Keratinocyte (primary cell): ENCODE results near the gene GNB3. TPM values are rescaled to one million over a fixed set of nuclear protein-coding genes. Genes with fewer than 3 reads are reported as not detected.

Source experiments
- DNase-seq: peaks from one replicate; pipeline ENCODE4 v3.0.0-alpha.2; 2011; ENCODE audit warnings: low read depth, missing footprints, low spot score
- FAIRE-seq: peaks from 2 replicates; lab custom pipeline; 2011; peaks lifted over from hg19 to GRCh38; lab: Jason Lieb, UNC
- H2AFZ ChIP-seq: 2 replicates; pipeline ENCODE4 v1.6.0; 2012; ENCODE audit warnings: low read length, control low read depth, inconsistent platforms; ENCODE audit not compliant: control insufficient read depth
- H3K27ac ChIP-seq: 2 replicates; pipeline ENCODE4 v1.5.1; 2011; ENCODE audit warnings: low read length; ENCODE audit not compliant: control insufficient read depth, insufficient read depth
- H3K27me3 ChIP-seq: 3 replicates; pipeline ENCODE4 v1.6.0; 2011; ENCODE audit warnings: low read length; ENCODE audit not compliant: control insufficient read depth, insufficient read depth; ENCODE audit errors: extremely low read depth
- H3K36me3 ChIP-seq, 2 experiments: 2 replicates in 1 of 2; 3 replicates in 1 of 2; pipeline ENCODE4 v1.5.1; 2011; ENCODE audit warnings: low read length in 2 of 2, mild to moderate bottlenecking in 1 of 2; ENCODE audit not compliant: control insufficient read depth in 2 of 2, insufficient read depth in 2 of 2; ENCODE audit errors: extremely low read depth in 1 of 2
- H3K4me1 ChIP-seq: 3 replicates; pipeline ENCODE4 v1.5.1; 2011; ENCODE audit warnings: low read length; ENCODE audit not compliant: control insufficient read depth, insufficient read depth; ENCODE audit errors: extremely low read depth
- H3K4me2 ChIP-seq: 3 replicates; pipeline ENCODE4 v1.6.0; 2011; ENCODE audit warnings: low read depth, low read length; ENCODE audit not compliant: control insufficient read depth, insufficient read depth; ENCODE audit errors: extremely low read depth
- H3K4me3 ChIP-seq, 3 experiments: fragments of 200-600 bp in 1 of 3; sonication (generic) in 1 of 3; 2 replicates in 2 of 3; 3 replicates in 1 of 3; pipeline ENCODE4 v1.5.1; 2011 to 2016; ENCODE audit warnings: low read length in 3 of 3, mild to moderate bottlenecking in 3 of 3, control low read depth in 2 of 3, inconsistent platforms in 1 of 3, low read depth in 1 of 3, mixed read lengths in 1 of 3, mixed run types in 1 of 3, moderate library complexity in 1 of 3; ENCODE audit not compliant: control insufficient read depth in 2 of 3, insufficient read depth in 2 of 3; ENCODE audit errors: extremely low read depth in 1 of 3
- H3K79me2 ChIP-seq: 2 replicates; pipeline ENCODE4 v1.6.0; 2012; ENCODE audit warnings: low read length; ENCODE audit not compliant: control insufficient read depth, insufficient read depth
- H3K9ac ChIP-seq: 3 replicates; pipeline ENCODE4 v1.6.0; 2011; ENCODE audit warnings: low read length; ENCODE audit not compliant: control insufficient read depth, insufficient read depth; ENCODE audit errors: extremely low read depth
- H3K9me1 ChIP-seq: 3 replicates; pipeline ENCODE4 v1.6.0; 2011; ENCODE audit warnings: low read length; ENCODE audit not compliant: control insufficient read depth, insufficient read depth; ENCODE audit errors: extremely low read depth
- H3K9me3 ChIP-seq: 2 replicates; pipeline ENCODE4 v1.5.1; 2012; ENCODE audit warnings: low read depth, low read length; ENCODE audit not compliant: control insufficient read depth
- H4K20me1 ChIP-seq: 3 replicates; pipeline ENCODE4 v1.6.0; 2011; ENCODE audit warnings: low read length; ENCODE audit not compliant: control insufficient read depth, insufficient read depth; ENCODE audit errors: extremely low read depth
- CTCF ChIP-seq, 3 experiments: IDR thresholded peaks in 1 of 3; conservative IDR thresholded peaks in 1 of 3; optimal IDR thresholded peaks in 1 of 3; 2 replicates in 2 of 3; 3 replicates in 1 of 3; pipeline versions ENCODE3 to v1.5.1; 2011; ENCODE audit warnings: low read length in 3 of 3, mild to moderate bottlenecking in 3 of 3, moderate library complexity in 2 of 3, control low read depth in 1 of 3, inconsistent platforms in 1 of 3; ENCODE audit not compliant: insufficient read depth in 2 of 3; ENCODE audit errors: extremely low read depth in 1 of 3
- EZH2 ChIP-seq: IDR thresholded peaks from one replicate; pipeline ENCODE4 v1.6.1; 2012; ENCODE audit warnings: inconsistent platforms, mild to moderate bottlenecking, low read length, moderate library complexity
- dilution Hi-C: fragments of 300-500 bp; cut with MboI; formaldehyde crosslinking; loops from one replicate; pipeline ENCODE4 v1.7.0; 2020; ENCODE audit warnings: low sequenced_read_pairs; ENCODE audit not compliant: extremely low pct_ligation_motif_present
- polyA plus RNA-seq, 5 experiments: library from polyadenylated mRNA; depleted of rRNA in 3 of 5; stranded (reverse) in 3 of 5; stranded (forward) in 1 of 5; unstranded in 1 of 5; fragments of >200 nt; gene quantifications; 1 replicate in 1 of 5; 2 replicates in 3 of 5; 3 replicates in 1 of 5; pipeline versions ENCODE4 v1.2.1 to v1.2.3, GENCODE V29; 2011 to 2012; ENCODE audit warnings: missing spikeins in 2 of 5, low read depth in 1 of 5, low replicate concordance in 1 of 5

The GNB3 gene
- polyA plus RNA-seq, 1 donor (not counting 4 experiments of a cell fraction or from before 2014, with no cell fraction given) = 0.80 TPM

GRCh38 chr12:6820166-6820565 lies 20.6 kb upstream of the GNB3 start:
- H3K4me3 ChIP-seq = no peak overlapping the region
- H3K27ac ChIP-seq = no peak overlapping the region
- H3K9me1 ChIP-seq = no peaks in the 10 kb centered on the region
- no peak overlapping the region for H2AFZ ChIP-seq
- no peak overlapping the region for H3K9ac ChIP-seq
- dilution Hi-C loops = no loop called here
- no peaks in the 10 kb centered on the region for H3K79me2 ChIP-seq
- H3K36me3 ChIP-seq = no peaks in the 10 kb centered on the region
- no peaks in the 10 kb centered on the region for H4K20me1 ChIP-seq
- peaks cover 62% of the 10 kb centered on the region for H3K27me3 ChIP-seq
- no peak overlapping the region for H3K4me2 ChIP-seq
- no peak for FAIRE-seq
- TF ChIP-seq CTCF (optimal IDR thresholded peaks at IDR 0.05 in 1 of 3, IDR thresholded peaks at IDR 0.05 in 1 of 3, conservative IDR thresholded peaks at IDR 0.05 in 1 of 3; ENCODE audit: extremely low read depth in 1 of 3, insufficient read depth in 2 of 3, low read length in 3 of 3) = no peak
- no peak for TF ChIP-seq EZH2
- DNase-seq = no peak
- H3K9me3 ChIP-seq = no peaks in the 10 kb centered on the region
- peaks cover 3% of the 10 kb centered on the region for H3K4me1 ChIP-seq

- Histone ChIP-seq H3K27me3 (peaks cover 66% of the 10 kb centered on the region), H4K20me1 (no peaks in the 10 kb centered on the region), H3K9me3 (no peaks in the 10 kb centered on the region), H2AFZ (peak within 1 kb of the TSS; percentile 46), H3K9ac (no peak within 1 kb of the TSS), H3K4me2 (peak within 1 kb of the TSS; percentile 48), H3K79me2 (no peaks in the 10 kb centered on the region), H3K4me3 (no peak within 1 kb of the TSS), H3K27ac (no peak within 1 kb of the TSS), H3K36me3 (no peaks in the 10 kb centered on the region), H3K4me1 (peaks cover 6% of the 10 kb centered on the region), H3K9me1 (no peaks in the 10 kb centered on the region)
- DNase-seq = no peak
- dilution Hi-C loops = no loop called here
- TF ChIP-seq EZH2 (peak; percentile 76), CTCF (optimal IDR thresholded peaks at IDR 0.05 in 1 of 3, IDR thresholded peaks at IDR 0.05 in 1 of 3, conservative IDR thresholded peaks at IDR 0.05 in 1 of 3; ENCODE audit: extremely low read depth in 1 of 3, insufficient read depth in 2 of 3, low read length in 3 of 3) (no peak)
- no peak for FAIRE-seq
These were observed 18.9 kb upstream of the GNB3 start, which contains the start of gene GPR162 for GRCh38 chr12:6821591-6822425. Gene GPR162, plus strand, starts transcription at chr12:6821821. Its CDS starts 2,078 bp downstream, at chr12:6823899.
